GM12891 (cell line): ENCODE data around the gene SPARC.

Experiments
- DNase-seq: peaks from one replicate; pipeline ENCODE4 v3.0.0; 2011; ENCODE audit warnings: low spot score; ENCODE audit not compliant: insufficient read length
- FAIRE-seq: peaks from 2 replicates; lab custom pipeline; 2011; peaks lifted over from hg19 to GRCh38; lab: Jason Lieb, UNC
- PAX5 ChIP-seq: IDR thresholded peaks from 2 replicates; pipeline ENCODE4 v1.6.1; 2011; ENCODE audit warnings: low read length, moderate library complexity, mild to moderate bottlenecking; ENCODE audit not compliant: insufficient read depth, severe bottlenecking
- POLR2A ChIP-seq: IDR thresholded peaks from 2 replicates; pipeline ENCODE4 v1.6.1; 2011; ENCODE audit warnings: low read depth, low read length, control low read depth
- POLR2AphosphoS5 ChIP-seq: IDR thresholded peaks from 2 replicates; pipeline ENCODE4 v1.6.1; 2011; ENCODE audit warnings: low read depth, low read length, control low read depth
- POU2F2 ChIP-seq: IDR thresholded peaks from 2 replicates; pipeline ENCODE4 v1.6.1; 2011; ENCODE audit warnings: low read depth, mild to moderate bottlenecking, control low read depth, low read length, moderate library complexity
- SPI1 ChIP-seq: IDR thresholded peaks from 2 replicates; pipeline ENCODE4 v1.6.1; 2011; ENCODE audit warnings: low read depth, low read length, control low read depth
- TAF1 ChIP-seq: IDR thresholded peaks from 2 replicates; pipeline ENCODE4 v1.6.1; 2011; ENCODE audit warnings: low read depth, low read length, control low read depth

The SPARC gene

GRCh38 chr5:151679421-151680155 lies 7.1 kb downstream of the SPARC start:
- no peak for DNase-seq
- TF ChIP-seq POLR2A = no peak
- FAIRE-seq = no peak

- no peak for DNase-seq
- TF ChIP-seq POLR2AphosphoS5 = no peak
- TF ChIP-seq SPI1 = no peak
- TF ChIP-seq TAF1 = no peak
- TF ChIP-seq PAX5 = no peak
- TF ChIP-seq POLR2A = no peak
- FAIRE-seq = no peak
These were observed 8.0 kb downstream of the SPARC start for GRCh38 chr5:151678713-151679112.

- FAIRE-seq (peak; percentile 76), DNase-seq (no peak)
- TF ChIP-seq POU2F2 (no peak), POLR2AphosphoS5 (no peak), PAX5 (no peak), TAF1 (no peak), SPI1 (no peak)
These were observed 8.8 kb downstream of the SPARC start for GRCh38 chr5:151677776-151678545.

- FAIRE-seq (no peak), DNase-seq (no peak)
- TF ChIP-seq POLR2AphosphoS5 (no peak), TAF1 (no peak), SPI1 (no peak), PAX5 (no peak), POLR2A (no peak), POU2F2 (no peak)
These were observed 10.0 kb downstream of the SPARC start for GRCh38 chr5:151676719-151677118.

- no peak for TF ChIP-seq PAX5
- TF ChIP-seq POLR2AphosphoS5 = no peak
- TF ChIP-seq POU2F2 = no peak
- TF ChIP-seq TAF1 = no peak
- no peak for TF ChIP-seq SPI1
- TF ChIP-seq POLR2A = no peak
- DNase-seq = no peak
- no peak for FAIRE-seq
These were observed 10.4 kb downstream of the SPARC start for GRCh38 chr5:151676314-151676712.

GRCh38 chr5:151675611-151676313 lies 11.0 kb downstream of the SPARC start:
- no peak for TF ChIP-seq PAX5
- TF ChIP-seq POU2F2 = no peak
- no peak; the same call in 1 of the 2 replicates for TF ChIP-seq SPI1
- TF ChIP-seq POLR2AphosphoS5 = no peak
- no peak for TF ChIP-seq TAF1
- TF ChIP-seq POLR2A = no peak
- no peak for FAIRE-seq

GRCh38 chr5:151674626-151675610 lies 11.8 kb downstream of the SPARC start:
- no peak for TF ChIP-seq SPI1
- TF ChIP-seq POLR2A = no peak
- TF ChIP-seq TAF1 = no peak
- TF ChIP-seq POU2F2 = no peak
- no peak for TF ChIP-seq POLR2AphosphoS5
- TF ChIP-seq PAX5 = no peak
- FAIRE-seq (no peak), DNase-seq (no peak)

More at GRCh38 chr5:151675611-151676313, 11.0 kb downstream of the SPARC start:
- DNase-seq = no peak

- no peak for FAIRE-seq
- TF ChIP-seq SPI1 = no peak
- TF ChIP-seq POLR2AphosphoS5 = no peak
- TF ChIP-seq PAX5 = no peak
- TF ChIP-seq POU2F2 = no peak
- no peak for TF ChIP-seq POLR2A
- TF ChIP-seq TAF1 = no peak
- DNase-seq = no peak
These were observed 13.3 kb downstream of the SPARC start for GRCh38 chr5:151673421-151673820.
